Keratinocyte (primary cell): ENCODE measurements around the gene FHOD3.

Source experiments
- CTCF ChIP-seq, 3 experiments: IDR thresholded peaks in 1 of 3; conservative IDR thresholded peaks in 1 of 3; optimal IDR thresholded peaks in 1 of 3; 2 replicates in 2 of 3; 3 replicates in 1 of 3; pipeline versions ENCODE3 to v1.5.1; 2011; ENCODE audit warnings: low read length in 3 of 3, mild to moderate bottlenecking in 3 of 3, moderate library complexity in 2 of 3, control low read depth in 1 of 3, inconsistent platforms in 1 of 3; ENCODE audit not compliant: insufficient read depth in 2 of 3; ENCODE audit errors: extremely low read depth in 1 of 3
- EZH2 ChIP-seq: IDR thresholded peaks from one replicate; pipeline ENCODE4 v1.6.1; 2012; ENCODE audit warnings: inconsistent platforms, mild to moderate bottlenecking, low read length, moderate library complexity

GRCh38 chr18:36665952-36666351, 368.4 kb downstream of the FHOD3 start:
- TF ChIP-seq CTCF (optimal IDR thresholded peaks at IDR 0.05 in 1 of 3, IDR thresholded peaks at IDR 0.05 in 1 of 3, conservative IDR thresholded peaks at IDR 0.05 in 1 of 3; ENCODE audit: extremely low read depth in 1 of 3, insufficient read depth in 2 of 3, low read length in 3 of 3), result no peak
- TF ChIP-seq EZH2, result no peak
